Fibroblast of lung (primary cell): Measurements from ENCODE around the gene DEPDC5. TPM values are rescaled to one million over a fixed set of nuclear protein-coding genes. Genes with fewer than 3 reads are reported as not detected.

ENCODE experiments used
- DNase-seq, 2 donors: peaks; one replicate each; pipeline versions ENCODE4 v3.0.0 to v3.0.0-alpha.2; 2010; ENCODE audit warnings: low read depth in 2 of 2
- H2AFZ ChIP-seq: 2 replicates; pipeline ENCODE4 v1.5.1; 2012; ENCODE audit warnings: low read length, control low read depth, inconsistent platforms
- H3K27ac ChIP-seq: 2 replicates; pipeline ENCODE4 v1.5.1; 2011; ENCODE audit warnings: low read length, control low read depth; ENCODE audit not compliant: insufficient read depth
- H3K27me3 ChIP-seq: 2 replicates; pipeline ENCODE4 v1.5.1; 2011; ENCODE audit warnings: mild to moderate bottlenecking, low read length; ENCODE audit not compliant: control insufficient read depth, insufficient read depth
- H3K36me3 ChIP-seq: 2 replicates; pipeline ENCODE4 v1.5.1; 2011; ENCODE audit warnings: low read length; ENCODE audit not compliant: control insufficient read depth, insufficient read depth
- H3K4me1 ChIP-seq: 2 replicates; pipeline ENCODE4 v1.5.1; 2011; ENCODE audit warnings: low read length; ENCODE audit not compliant: control insufficient read depth, insufficient read depth; ENCODE audit errors: extremely low read depth
- H3K4me2 ChIP-seq: 2 replicates; pipeline ENCODE4 v1.5.1; 2011; ENCODE audit warnings: low read length, control low read depth; ENCODE audit not compliant: insufficient read depth; ENCODE audit errors: extremely low read depth
- H3K4me3 ChIP-seq, 4 experiments: fragments of 200-600 bp in 1 of 4; sonication (generic) in 1 of 4; replicated peaks in 1 of 4; 2 replicates each; pipeline ENCODE4 v1.5.1; 2011 to 2016; ENCODE audit warnings: low read length in 4 of 4, low read depth in 3 of 4, mild to moderate bottlenecking in 3 of 4, control low read depth in 2 of 4, inconsistent platforms in 1 of 4, mixed read lengths in 1 of 4; ENCODE audit not compliant: insufficient read depth in 1 of 4; ENCODE audit errors: control extremely low read depth in 1 of 4
- H3K79me2 ChIP-seq: 2 replicates; pipeline ENCODE4 v1.5.1; 2012; ENCODE audit warnings: mild to moderate bottlenecking, low read length, inconsistent platforms; ENCODE audit not compliant: control insufficient read depth, insufficient read depth
- H3K9ac ChIP-seq: 2 replicates; pipeline ENCODE4 v1.5.1; 2011; ENCODE audit warnings: mild to moderate bottlenecking, low read length, control low read depth; ENCODE audit not compliant: insufficient read depth
- H3K9me3 ChIP-seq: 2 replicates; pipeline ENCODE4 v1.5.1; 2012; ENCODE audit warnings: low read depth, low read length; ENCODE audit not compliant: control insufficient read depth, insufficient read depth
- H4K20me1 ChIP-seq: 2 replicates; pipeline ENCODE4 v1.5.1; 2011; ENCODE audit warnings: low read length; ENCODE audit not compliant: control insufficient read depth, insufficient read depth; ENCODE audit errors: extremely low read depth
- EZH2 ChIP-seq: IDR thresholded peaks from 2 replicates; pipeline ENCODE4 v1.5.1; 2012; ENCODE audit warnings: low read length, control low read depth, mild to moderate bottlenecking; ENCODE audit errors: missing control alignments
- polyA plus RNA-seq, 2 donors: library from polyadenylated mRNA; depleted of rRNA in 1 of 2; stranded (reverse) in 1 of 2; unstranded in 1 of 2; fragments of >200 nt; gene quantifications; 2 replicates each; pipeline ENCODE4 v1.2.1, GENCODE V29; 2011 to 2012; ENCODE audit warnings: missing spikeins in 1 of 2
- total RNA-seq: library from RNA; depleted of rRNA; stranded (reverse); fragments of >200 nt; gene quantifications from 2 replicates; pipeline ENCODE4 v1.2.1, GENCODE V29; 2014
- TF ChIP-seq, protein P1 (sequence below), 2 donors: IDR thresholded peaks in 1 of 2; conservative IDR thresholded peaks in 1 of 2; 1 replicate in 1 of 2; 2 replicates in 1 of 2; pipeline ENCODE4 v1.5.1; 2011 to 2012; ENCODE audit warnings: low read length in 2 of 2, control low read depth in 1 of 2, inconsistent platforms in 1 of 2, low read depth in 1 of 2, mild to moderate bottlenecking in 1 of 2

The DEPDC5 gene
- total and polyA plus RNA-seq, 2 donors (not counting 1 experiment from before 2014, with no cell fraction given), result 10.4 to 10.7 TPM

- no peaks in the 10 kb centered on the region for H3K27me3 ChIP-seq
- peaks cover 12% of the 10 kb centered on the region for H3K36me3 ChIP-seq
- no peaks in the 10 kb centered on the region for H3K79me2 ChIP-seq
- H4K20me1 ChIP-seq, result no peaks in the 10 kb centered on the region
- H3K4me1 ChIP-seq, result no peaks in the 10 kb centered on the region
- TF ChIP-seq EZH2, result no peak
- TF ChIP-seq, protein P1, sequence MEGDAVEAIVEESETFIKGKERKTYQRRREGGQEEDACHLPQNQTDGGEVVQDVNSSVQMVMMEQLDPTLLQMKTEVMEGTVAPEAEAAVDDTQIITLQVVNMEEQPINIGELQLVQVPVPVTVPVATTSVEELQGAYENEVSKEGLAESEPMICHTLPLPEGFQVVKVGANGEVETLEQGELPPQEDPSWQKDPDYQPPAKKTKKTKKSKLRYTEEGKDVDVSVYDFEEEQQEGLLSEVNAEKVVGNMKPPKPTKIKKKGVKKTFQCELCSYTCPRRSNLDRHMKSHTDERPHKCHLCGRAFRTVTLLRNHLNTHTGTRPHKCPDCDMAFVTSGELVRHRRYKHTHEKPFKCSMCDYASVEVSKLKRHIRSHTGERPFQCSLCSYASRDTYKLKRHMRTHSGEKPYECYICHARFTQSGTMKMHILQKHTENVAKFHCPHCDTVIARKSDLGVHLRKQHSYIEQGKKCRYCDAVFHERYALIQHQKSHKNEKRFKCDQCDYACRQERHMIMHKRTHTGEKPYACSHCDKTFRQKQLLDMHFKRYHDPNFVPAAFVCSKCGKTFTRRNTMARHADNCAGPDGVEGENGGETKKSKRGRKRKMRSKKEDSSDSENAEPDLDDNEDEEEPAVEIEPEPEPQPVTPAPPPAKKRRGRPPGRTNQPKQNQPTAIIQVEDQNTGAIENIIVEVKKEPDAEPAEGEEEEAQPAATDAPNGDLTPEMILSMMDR (conservative IDR thresholded peaks at IDR 0.05 in 1 of 2, IDR thresholded peaks at IDR 0.05 in 1 of 2; ENCODE audit: low read depth in 1 of 2, low read length in 2 of 2), result no peak
- H3K9ac ChIP-seq, result no peak overlapping the region
- H3K9me3 ChIP-seq, result no peaks in the 10 kb centered on the region
- H3K4me2 ChIP-seq, result no peak overlapping the region
- no peak for DNase-seq
- H3K27ac ChIP-seq, result no peak overlapping the region
- H3K4me3 ChIP-seq, result no peak overlapping the region
- no peak overlapping the region for H2AFZ ChIP-seq
Measured at GRCh38 chr22:31820655-31821054, 66.8 kb downstream of the DEPDC5 start.

- no peak overlapping the region for H3K4me2 ChIP-seq
- DNase-seq, result no peak
- TF ChIP-seq, protein P1 (conservative IDR thresholded peaks at IDR 0.05 in 1 of 2, IDR thresholded peaks at IDR 0.05 in 1 of 2; ENCODE audit: low read depth in 1 of 2, low read length in 2 of 2), result no peak
- TF ChIP-seq EZH2, result no peak
Measured at GRCh38 chr22:31821572-31821971, 67.8 kb downstream of the DEPDC5 start.

DNA sequence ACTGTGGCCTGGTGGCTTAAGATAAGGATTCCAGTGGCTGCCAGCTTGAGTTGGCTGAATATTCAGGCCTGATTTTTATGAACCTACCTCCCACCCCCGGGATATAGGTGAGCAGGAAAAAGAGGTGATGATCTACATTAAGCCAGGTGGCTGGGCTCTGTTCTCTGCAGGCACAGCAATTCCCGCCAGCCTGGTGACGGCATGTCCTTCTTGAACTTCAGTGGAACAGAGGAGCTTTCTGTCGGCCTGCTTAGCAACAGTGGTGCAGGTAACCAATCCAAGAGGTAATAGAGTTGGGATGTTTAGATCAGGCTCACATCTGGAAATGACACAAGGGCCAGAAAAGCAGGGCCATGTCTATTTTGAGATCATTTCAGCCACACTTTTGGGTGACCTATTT is 68.7 kb downstream of the DEPDC5 start:
- no peaks in the 10 kb centered on the region for H4K20me1 ChIP-seq
- no peaks in the 10 kb centered on the region for H3K9me3 ChIP-seq
- no peak for TF ChIP-seq EZH2
- TF ChIP-seq, protein P1 (conservative IDR thresholded peaks at IDR 0.05 in 1 of 2, IDR thresholded peaks at IDR 0.05 in 1 of 2; ENCODE audit: low read depth in 1 of 2, low read length in 2 of 2), result no peak
- no peaks in the 10 kb centered on the region for H3K4me1 ChIP-seq
- H3K79me2 ChIP-seq, result no peaks in the 10 kb centered on the region
- peaks cover 9% of the 10 kb centered on the region for H3K36me3 ChIP-seq
- H2AFZ ChIP-seq, result no peak overlapping the region
- H3K4me2 ChIP-seq, result no peak overlapping the region
- no peaks in the 10 kb centered on the region for H3K27me3 ChIP-seq
- no peak overlapping the region for H3K9ac ChIP-seq
- no peak overlapping the region for H3K27ac ChIP-seq
- no peak for DNase-seq
- H3K4me3 ChIP-seq, result no peak overlapping the region

More at GRCh38 chr22:31821572-31821971, 67.8 kb downstream of the DEPDC5 start:
- Histone ChIP-seq H3K79me2 (no peaks in the 10 kb centered on the region), H3K27ac (no peak overlapping the region), H3K9me3 (no peaks in the 10 kb centered on the region), H3K4me1 (no peaks in the 10 kb centered on the region), H2AFZ (no peak overlapping the region), H3K36me3 (peaks cover 11% of the 10 kb centered on the region), H3K27me3 (no peaks in the 10 kb centered on the region), H4K20me1 (no peaks in the 10 kb centered on the region), H3K9ac (no peak overlapping the region), H3K4me3 (no peak overlapping the region)
